WTC11 (cell line): ENCODE results near the gene ENO1. TPM values are rescaled to one million over a fixed set of nuclear protein-coding genes. Genes with fewer than 3 reads are reported as not detected.

Experiments used
- ATAC-seq: fragments of 200-7000 bp; cut with Tn5 transposase; 2 replicates; pipeline ENCODE4 v1.10.0; 2021; ENCODE audit warnings: mild to moderate bottlenecking, moderate library complexity
- CTCF ChIA-PET: fragments of 300-600 bp; sonication (Branson Sonifier 250); formaldehyde crosslinking; loops from one replicate; lab custom pipeline; 2021; ENCODE audit warnings: antibody characterized with exemption; lab: Charles Lee
- POLR2A ChIA-PET: fragments of 350-600 bp; sonication (Branson Sonifier 250); formaldehyde crosslinking; loops from one replicate; lab custom pipeline; 2021; ENCODE audit warnings: antibody characterized with exemption; lab: Charles Lee
- DNase-seq: peaks from one replicate; pipeline ENCODE4 v3.0.0; 2021; ENCODE audit warnings: low spot score
- H3K27ac Mint-ChIP-seq: 2 replicates; pipeline ENCODE4 v1.8.0; 2021; ENCODE audit warnings: mixed read lengths
- H3K27me3 Mint-ChIP-seq: 2 replicates; pipeline ENCODE4 v1.8.0; 2021; ENCODE audit warnings: low read depth, mild to moderate bottlenecking, moderate library complexity, mixed read lengths
- H3K36me3 Mint-ChIP-seq: 2 replicates; pipeline ENCODE4 v1.8.0; 2021; ENCODE audit warnings: mixed read lengths
- H3K4me1 Mint-ChIP-seq: 2 replicates; pipeline ENCODE4 v1.8.0; 2022; ENCODE audit warnings: mixed read lengths
- H3K4me3 Mint-ChIP-seq: 2 replicates; pipeline ENCODE4 v1.8.0; 2021; ENCODE audit warnings: mild to moderate bottlenecking, moderate library complexity, mixed read lengths
- H3K9me3 Mint-ChIP-seq: 2 replicates; pipeline ENCODE4 v1.8.0; 2021; ENCODE audit warnings: mixed read lengths
- CREB1 ChIP-seq: sonication (generic); formaldehyde crosslinking; IDR thresholded peaks from 2 replicates; pipeline ENCODE4 v1.8.0; 2023; ENCODE audit warnings: mild to moderate bottlenecking, missing genetic modification reagents
- E2F5 ChIP-seq: sonication (generic); formaldehyde crosslinking; IDR thresholded peaks from 2 replicates; pipeline ENCODE4 v1.8.1; 2022; ENCODE audit warnings: mild to moderate bottlenecking, moderate library complexity, missing genetic modification reagents
- ELF4 ChIP-seq: sonication (generic); formaldehyde crosslinking; IDR thresholded peaks from 2 replicates; pipeline ENCODE4 v1.8.1; 2022; ENCODE audit warnings: low read depth, mild to moderate bottlenecking, moderate library complexity, missing genetic modification reagents
- GABPB1 ChIP-seq: sonication (generic); formaldehyde crosslinking; IDR thresholded peaks from 2 replicates; pipeline ENCODE4 v1.8.1; 2023; ENCODE audit warnings: mild to moderate bottlenecking, missing genetic modification reagents
- GRHL2 ChIP-seq: fragments of 250-450 bp; sonication (Bioruptor Pico); IDR thresholded peaks from 2 replicates; pipeline ENCODE4 v1.8.0; 2022; ENCODE audit warnings: mild to moderate bottlenecking, moderate library complexity; ENCODE audit not compliant: insufficient replicate concordance, severe bottlenecking
- GTF2I ChIP-seq: fragments of 250-450 bp; sonication (Bioruptor Pico); conservative IDR thresholded peaks from 2 replicates; pipeline ENCODE4 v1.4.0; 2021; ENCODE audit warnings: mild to moderate bottlenecking
- HMGA2 ChIP-seq: fragments of 250-450 bp; sonication (Bioruptor Pico); IDR thresholded peaks from 2 replicates; pipeline ENCODE4 v1.4.0; 2021; ENCODE audit warnings: mild to moderate bottlenecking, moderate library complexity
- NFE2L1 ChIP-seq: sonication (generic); formaldehyde crosslinking; IDR thresholded peaks from 2 replicates; pipeline ENCODE4 v1.8.1; 2023; ENCODE audit warnings: missing genetic modification reagents
- NFYB ChIP-seq: sonication (generic); formaldehyde crosslinking; conservative IDR thresholded peaks from 2 replicates; pipeline ENCODE4 v1.8.0; 2022; ENCODE audit warnings: low read depth, missing genetic modification reagents
- OVOL2 ChIP-seq: fragments of 250-450 bp; sonication (Bioruptor Pico); IDR thresholded peaks from 2 replicates; pipeline ENCODE4 v1.9.0; 2021; ENCODE audit warnings: mild to moderate bottlenecking, borderline replicate concordance
- PRRX2 ChIP-seq: fragments of 250-450 bp; sonication (Bioruptor Pico); IDR thresholded peaks from 2 replicates; pipeline ENCODE4 v1.8.0; 2021; ENCODE audit warnings: mild to moderate bottlenecking
- RELA ChIP-seq: sonication (generic); formaldehyde crosslinking; IDR thresholded peaks from 2 replicates; pipeline ENCODE4 v1.8.1; 2022; ENCODE audit warnings: missing genetic modification reagents, mild to moderate bottlenecking, borderline replicate concordance
- RORB ChIP-seq: fragments of 250-450 bp; sonication (Bioruptor Pico); IDR thresholded peaks from 2 replicates; pipeline ENCODE4 v1.9.0; 2021; ENCODE audit warnings: mild to moderate bottlenecking
- SP1 ChIP-seq: sonication (generic); formaldehyde crosslinking; conservative IDR thresholded peaks from 2 replicates; pipeline ENCODE4 v1.8.1; 2022; ENCODE audit warnings: missing genetic modification reagents
- TEAD1 ChIP-seq: sonication (generic); formaldehyde crosslinking; IDR thresholded peaks from 2 replicates; pipeline ENCODE4 v1.8.0; 2022; ENCODE audit warnings: mild to moderate bottlenecking, missing genetic modification reagents
- USF1 ChIP-seq: sonication (generic); formaldehyde crosslinking; IDR thresholded peaks from 2 replicates; pipeline ENCODE4 v1.8.0; 2022; ENCODE audit warnings: mild to moderate bottlenecking, missing genetic modification reagents
- ZNF396 ChIP-seq: fragments of 250-450 bp; sonication (Bioruptor Pico); IDR thresholded peaks from 2 replicates; pipeline ENCODE4 v1.8.0; 2021; ENCODE audit warnings: mild to moderate bottlenecking, moderate library complexity, borderline replicate concordance
- total RNA-seq: library from RNA; stranded (reverse); gene quantifications from 3 replicates; pipeline ENCODE4 v1.2.3, GENCODE V29; 2021
- TF ChIP-seq, protein P1 (sequence below): sonication (generic); formaldehyde crosslinking; conservative IDR thresholded peaks from 2 replicates; pipeline ENCODE4 v1.8.1; 2023; ENCODE audit warnings: mild to moderate bottlenecking, low read depth, missing genetic modification reagents, moderate library complexity
- TF ChIP-seq, protein P2 (sequence below): sonication (generic); formaldehyde crosslinking; IDR thresholded peaks from 2 replicates; pipeline ENCODE4 v1.8.1; 2022; ENCODE audit warnings: low read depth, mild to moderate bottlenecking, moderate library complexity, missing genetic modification reagents, borderline replicate concordance
- TF ChIP-seq, protein P3 (sequence below): sonication (generic); formaldehyde crosslinking; IDR thresholded peaks from 2 replicates; pipeline ENCODE4 v1.8.1; 2023; ENCODE audit warnings: mild to moderate bottlenecking, missing genetic modification reagents

Gene ENO1
- total RNA-seq, 1 experiment from 2014 or later = 1,978 TPM

- Mint-ChIP-seq H3K27me3 (no peaks in the 10 kb centered on the region), H3K4me1 (peaks cover 85% of the 10 kb centered on the region), H3K36me3 (peaks cover 94% of the 10 kb centered on the region), H3K9me3 (no peaks in the 10 kb centered on the region), H3K4me3 (peak overlapping the region; percentile 29), H3K27ac (peak overlapping the region; percentile 87)
- ATAC-seq = no peak
- TF ChIP-seq GTF2I (no peak), GABPB1 (CRISPR knock-in tag) (0 out of 2 replicates have a peak, but pooled peaks have one; percentile 10)
- CTCF ChIA-PET = no interaction called here
- DNase-seq = no peak
- POLR2A ChIA-PET = no interaction called here
These were observed 7.6 kb downstream of the ENO1 start for GRCh38 chr1:8870616-8871538.

- no peak for TF ChIP-seq E2F5
- no peak for TF ChIP-seq HMGA2 (CRISPR knock-in tag)
- TF ChIP-seq SP1 (CRISPR knock-in tag) = no peak
- no peak for TF ChIP-seq ELF4 (CRISPR knock-in tag)
- TF ChIP-seq CREB1 (CRISPR knock-in tag) = no peak
- TF ChIP-seq NFE2L1 (CRISPR knock-in tag) = no peak
- TF ChIP-seq, protein P1, sequence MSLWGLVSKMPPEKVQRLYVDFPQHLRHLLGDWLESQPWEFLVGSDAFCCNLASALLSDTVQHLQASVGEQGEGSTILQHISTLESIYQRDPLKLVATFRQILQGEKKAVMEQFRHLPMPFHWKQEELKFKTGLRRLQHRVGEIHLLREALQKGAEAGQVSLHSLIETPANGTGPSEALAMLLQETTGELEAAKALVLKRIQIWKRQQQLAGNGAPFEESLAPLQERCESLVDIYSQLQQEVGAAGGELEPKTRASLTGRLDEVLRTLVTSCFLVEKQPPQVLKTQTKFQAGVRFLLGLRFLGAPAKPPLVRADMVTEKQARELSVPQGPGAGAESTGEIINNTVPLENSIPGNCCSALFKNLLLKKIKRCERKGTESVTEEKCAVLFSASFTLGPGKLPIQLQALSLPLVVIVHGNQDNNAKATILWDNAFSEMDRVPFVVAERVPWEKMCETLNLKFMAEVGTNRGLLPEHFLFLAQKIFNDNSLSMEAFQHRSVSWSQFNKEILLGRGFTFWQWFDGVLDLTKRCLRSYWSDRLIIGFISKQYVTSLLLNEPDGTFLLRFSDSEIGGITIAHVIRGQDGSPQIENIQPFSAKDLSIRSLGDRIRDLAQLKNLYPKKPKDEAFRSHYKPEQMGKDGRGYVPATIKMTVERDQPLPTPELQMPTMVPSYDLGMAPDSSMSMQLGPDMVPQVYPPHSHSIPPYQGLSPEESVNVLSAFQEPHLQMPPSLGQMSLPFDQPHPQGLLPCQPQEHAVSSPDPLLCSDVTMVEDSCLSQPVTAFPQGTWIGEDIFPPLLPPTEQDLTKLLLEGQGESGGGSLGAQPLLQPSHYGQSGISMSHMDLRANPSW (CRISPR knock-in tag) = no peak
- no peak for TF ChIP-seq GABPB1 (CRISPR knock-in tag)
- TF ChIP-seq NFYB (CRISPR knock-in tag) = no peak
- TF ChIP-seq, protein P2, sequence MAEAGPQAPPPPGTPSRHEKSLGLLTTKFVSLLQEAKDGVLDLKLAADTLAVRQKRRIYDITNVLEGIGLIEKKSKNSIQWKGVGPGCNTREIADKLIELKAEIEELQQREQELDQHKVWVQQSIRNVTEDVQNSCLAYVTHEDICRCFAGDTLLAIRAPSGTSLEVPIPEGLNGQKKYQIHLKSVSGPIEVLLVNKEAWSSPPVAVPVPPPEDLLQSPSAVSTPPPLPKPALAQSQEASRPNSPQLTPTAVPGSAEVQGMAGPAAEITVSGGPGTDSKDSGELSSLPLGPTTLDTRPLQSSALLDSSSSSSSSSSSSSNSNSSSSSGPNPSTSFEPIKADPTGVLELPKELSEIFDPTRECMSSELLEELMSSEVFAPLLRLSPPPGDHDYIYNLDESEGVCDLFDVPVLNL (CRISPR knock-in tag) = no peak
- TF ChIP-seq, protein P3, sequence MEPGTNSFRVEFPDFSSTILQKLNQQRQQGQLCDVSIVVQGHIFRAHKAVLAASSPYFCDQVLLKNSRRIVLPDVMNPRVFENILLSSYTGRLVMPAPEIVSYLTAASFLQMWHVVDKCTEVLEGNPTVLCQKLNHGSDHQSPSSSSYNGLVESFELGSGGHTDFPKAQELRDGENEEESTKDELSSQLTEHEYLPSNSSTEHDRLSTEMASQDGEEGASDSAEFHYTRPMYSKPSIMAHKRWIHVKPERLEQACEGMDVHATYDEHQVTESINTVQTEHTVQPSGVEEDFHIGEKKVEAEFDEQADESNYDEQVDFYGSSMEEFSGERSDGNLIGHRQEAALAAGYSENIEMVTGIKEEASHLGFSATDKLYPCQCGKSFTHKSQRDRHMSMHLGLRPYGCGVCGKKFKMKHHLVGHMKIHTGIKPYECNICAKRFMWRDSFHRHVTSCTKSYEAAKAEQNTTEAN (CRISPR knock-in tag) = no peak
- TF ChIP-seq RELA = no peak
- no peak for TF ChIP-seq RORB
- no peak for TF ChIP-seq OVOL2 (CRISPR knock-in tag)
- TF ChIP-seq GRHL2 (CRISPR knock-in tag) = no peak
- no peak for TF ChIP-seq USF1
- TF ChIP-seq ZNF396 (CRISPR knock-in tag) = no peak
- TF ChIP-seq PRRX2 (CRISPR knock-in tag) = no peak
- no peak for TF ChIP-seq TEAD1
These were observed 8.4 kb downstream of the ENO1 start for GRCh38 chr1:8870103-8870502.

More at GRCh38 chr1:8870103-8870502, 8.4 kb downstream of the ENO1 start:
- H3K27me3 Mint-ChIP-seq = no peaks in the 10 kb centered on the region
- POLR2A ChIA-PET = no interaction called here
- no peak for DNase-seq
- no peak overlapping the region for H3K4me3 Mint-ChIP-seq
- peaks cover 94% of the 10 kb centered on the region for H3K36me3 Mint-ChIP-seq
- ATAC-seq = no peak
- peaks cover 77% of the 10 kb centered on the region for H3K4me1 Mint-ChIP-seq
- CTCF ChIA-PET = interaction anchor here (0.7 kb wide), 1 partner anchor 21 kb away, joined by 3 read pairs; no protein-coding TSS in a partner anchor
- H3K27ac Mint-ChIP-seq = peak overlapping the region; percentile 87; the same call in 1 of the 2 replicates
- H3K9me3 Mint-ChIP-seq = no peaks in the 10 kb centered on the region
